ENCODE data around the gene CNR2. TPM values are rescaled to one million over a fixed set of nuclear protein-coding genes. Genes with fewer than 3 reads are reported as not detected.

The CNR2 gene
- total and polyA plus RNA-seq, 2 donors from 2014 or later = 0.57 TPM; not detected in 1

DNA sequence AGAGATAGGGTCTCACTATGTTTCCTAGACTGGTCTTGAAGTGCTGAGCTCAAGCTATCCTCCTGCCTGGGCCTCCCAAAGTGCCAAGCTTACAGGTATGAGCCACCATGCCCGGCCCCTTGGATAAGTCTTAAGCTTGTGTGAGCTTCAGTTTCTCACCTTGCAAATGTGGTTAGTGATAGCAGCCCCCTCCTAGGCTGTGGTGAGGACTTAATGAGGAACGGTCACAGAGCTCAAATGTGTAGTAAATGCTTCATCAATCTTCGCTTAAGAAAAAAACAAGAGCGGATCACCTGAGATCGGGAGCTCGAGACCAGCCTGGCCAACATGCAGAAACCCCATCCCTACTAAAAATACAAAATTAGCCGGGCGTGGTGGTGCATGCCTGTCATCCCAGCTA, 3.0 kb downstream of the CNR2 start:
- Histone ChIP-seq H3K9me3 (ENCODE audit: control insufficient read depth in 2 of 3, insufficient read depth in 1 of 3, low read length in 3 of 3) (no peaks in the 10 kb centered on the region), H3K9ac (ENCODE audit: low read length in 3 of 3) (no peak overlapping the region), H3K36me3 (ENCODE audit: control insufficient read depth in 2 of 3, insufficient read depth in 3 of 3, low read length in 3 of 3) (no peaks in the 10 kb centered on the region), H3K4me1 (ENCODE audit: control insufficient read depth in 2 of 3, insufficient read depth in 2 of 3, low read depth in 1 of 3, low read length in 3 of 3) (no peaks in the 10 kb centered on the region), H3K27ac (ENCODE audit: low read depth in 2 of 2, low read length in 2 of 2) (no peak overlapping the region), H3K4me3 (ENCODE audit: low read length in 3 of 3) (no peak overlapping the region), H3K27me3 (ENCODE audit: control insufficient read depth, insufficient read depth, low read length) (no peaks in the 10 kb centered on the region)
- TF ChIP-seq, protein P1, sequence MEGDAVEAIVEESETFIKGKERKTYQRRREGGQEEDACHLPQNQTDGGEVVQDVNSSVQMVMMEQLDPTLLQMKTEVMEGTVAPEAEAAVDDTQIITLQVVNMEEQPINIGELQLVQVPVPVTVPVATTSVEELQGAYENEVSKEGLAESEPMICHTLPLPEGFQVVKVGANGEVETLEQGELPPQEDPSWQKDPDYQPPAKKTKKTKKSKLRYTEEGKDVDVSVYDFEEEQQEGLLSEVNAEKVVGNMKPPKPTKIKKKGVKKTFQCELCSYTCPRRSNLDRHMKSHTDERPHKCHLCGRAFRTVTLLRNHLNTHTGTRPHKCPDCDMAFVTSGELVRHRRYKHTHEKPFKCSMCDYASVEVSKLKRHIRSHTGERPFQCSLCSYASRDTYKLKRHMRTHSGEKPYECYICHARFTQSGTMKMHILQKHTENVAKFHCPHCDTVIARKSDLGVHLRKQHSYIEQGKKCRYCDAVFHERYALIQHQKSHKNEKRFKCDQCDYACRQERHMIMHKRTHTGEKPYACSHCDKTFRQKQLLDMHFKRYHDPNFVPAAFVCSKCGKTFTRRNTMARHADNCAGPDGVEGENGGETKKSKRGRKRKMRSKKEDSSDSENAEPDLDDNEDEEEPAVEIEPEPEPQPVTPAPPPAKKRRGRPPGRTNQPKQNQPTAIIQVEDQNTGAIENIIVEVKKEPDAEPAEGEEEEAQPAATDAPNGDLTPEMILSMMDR (IDR thresholded peaks at IDR 0.05; ENCODE audit: borderline replicate concordance, extremely low read depth, insufficient read depth) = no peak
- FAIRE-seq (no peak), DNase-seq (no peak)
- intact Hi-C loops (cut with DNase I) = no loop called here

DNA sequence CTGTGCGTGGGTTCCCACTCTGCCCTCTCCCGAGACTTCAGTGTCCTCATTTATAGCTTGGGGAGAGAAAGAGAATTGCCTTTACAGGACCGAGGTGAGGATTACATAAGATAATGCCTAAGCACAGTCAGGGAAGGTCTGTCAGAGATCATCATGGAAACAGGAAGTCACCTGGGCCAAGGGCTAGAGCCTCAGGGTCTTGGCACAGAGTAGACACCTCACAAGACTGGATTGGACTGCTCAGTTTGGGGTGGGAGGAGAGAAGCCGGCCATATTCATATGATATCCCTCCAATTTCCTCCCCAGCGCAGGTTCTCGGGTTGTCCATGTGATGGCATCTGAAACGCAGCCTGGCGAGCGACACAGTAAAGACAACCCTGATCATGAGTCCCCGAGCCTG, 3.8 kb downstream of the CNR2 start:
- intact Hi-C loops (cut with DNase I) = no loop called here
- Histone ChIP-seq H3K9me3 (ENCODE audit: control insufficient read depth in 2 of 3, insufficient read depth in 1 of 3, low read length in 3 of 3) (no peaks in the 10 kb centered on the region), H3K4me1 (ENCODE audit: control insufficient read depth in 2 of 3, insufficient read depth in 2 of 3, low read depth in 1 of 3, low read length in 3 of 3) (no peaks in the 10 kb centered on the region), H3K27me3 (ENCODE audit: control insufficient read depth, insufficient read depth, low read length) (no peaks in the 10 kb centered on the region), H3K36me3 (ENCODE audit: control insufficient read depth in 2 of 3, insufficient read depth in 3 of 3, low read length in 3 of 3) (no peaks in the 10 kb centered on the region), H3K9ac (ENCODE audit: low read length in 3 of 3) (no peak overlapping the region), H3K4me3 (ENCODE audit: low read length in 3 of 3) (no peak overlapping the region), H3K27ac (ENCODE audit: low read depth in 2 of 2, low read length in 2 of 2) (no peak overlapping the region)
- FAIRE-seq (no peak), DNase-seq (no peak)
- TF ChIP-seq, protein P1 (IDR thresholded peaks at IDR 0.05; ENCODE audit: borderline replicate concordance, extremely low read depth, insufficient read depth) = no peak

DNA sequence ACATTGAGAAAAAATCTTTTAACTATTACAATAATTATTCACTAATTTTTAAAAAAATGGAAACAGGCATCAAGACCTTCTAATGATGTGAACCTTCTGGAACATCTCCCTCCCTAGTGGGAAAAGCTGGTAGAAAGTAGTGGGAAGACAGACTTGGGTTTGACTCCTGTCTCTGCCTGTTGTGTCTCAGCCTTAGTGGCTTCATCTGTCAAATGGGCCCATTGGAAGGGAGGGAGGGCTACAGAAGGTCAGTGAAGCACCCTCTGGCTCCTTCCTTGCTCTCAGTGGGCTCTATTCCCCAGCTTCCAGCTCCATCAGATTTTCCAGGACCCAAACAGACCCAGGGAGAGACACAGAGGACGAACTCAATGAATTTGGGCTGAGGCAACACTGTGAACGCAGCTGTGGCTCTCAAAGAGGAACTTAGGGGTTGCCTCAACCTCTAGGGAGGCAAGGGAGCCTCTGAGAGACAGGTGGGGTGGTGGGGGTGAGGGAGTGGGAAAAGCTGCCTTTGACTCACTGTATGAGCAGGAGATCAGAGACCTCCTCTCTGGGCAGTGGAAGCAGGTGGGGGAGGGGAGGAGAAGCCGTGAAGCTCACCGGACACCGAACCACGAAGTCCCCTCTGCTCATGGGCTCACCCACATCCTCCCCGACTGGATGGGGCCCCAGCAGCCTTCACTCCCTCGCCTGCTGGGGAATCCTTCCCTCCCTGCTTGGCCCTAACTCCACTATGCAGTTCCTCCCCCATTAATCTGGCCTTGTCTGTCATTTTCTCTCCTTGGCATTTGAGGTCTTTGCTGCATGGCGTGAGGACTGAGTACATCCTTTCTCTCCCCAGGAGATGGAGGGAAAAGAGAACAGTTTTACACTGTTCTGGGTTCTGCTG, 4.5 kb downstream of the CNR2 start:
- Histone ChIP-seq H3K4me3 (ENCODE audit: low read length in 3 of 3) (no peak overlapping the region), H3K4me1 (ENCODE audit: control insufficient read depth in 2 of 3, insufficient read depth in 2 of 3, low read depth in 1 of 3, low read length in 3 of 3) (no peaks in the 10 kb centered on the region), H3K27ac (ENCODE audit: low read depth in 2 of 2, low read length in 2 of 2) (no peak overlapping the region), H3K27me3 (ENCODE audit: control insufficient read depth, insufficient read depth, low read length) (peaks cover under 1% of the 10 kb centered on the region), H3K9me3 (ENCODE audit: control insufficient read depth in 2 of 3, insufficient read depth in 1 of 3, low read length in 3 of 3) (no peaks in the 10 kb centered on the region), H3K9ac (ENCODE audit: low read length in 3 of 3) (no peak overlapping the region), H3K36me3 (ENCODE audit: control insufficient read depth in 2 of 3, insufficient read depth in 3 of 3, low read length in 3 of 3) (no peaks in the 10 kb centered on the region)
- DNase-seq = peak in 3 of 5 donors; percentile 26 to 44 (median 37)
- TF ChIP-seq, protein P1 (IDR thresholded peaks at IDR 0.05; ENCODE audit: borderline replicate concordance, extremely low read depth, insufficient read depth) = no peak
- intact Hi-C loops (cut with DNase I) = no loop called here
- FAIRE-seq = no peak

All from kidney (tissue), 14 donors.